GM12874 (cell line): ENCODE data around the gene AQP5.

ENCODE experiments used
- TF ChIP-seq, protein P1 (sequence below): IDR thresholded peaks from 2 replicates; pipeline ENCODE4 v1.5.1; 2011; ENCODE audit warnings: low read depth, mild to moderate bottlenecking, control low read depth, low read length, moderate library complexity; ENCODE audit not compliant: insufficient read depth

Gene AQP5

GRCh38 chr12:49925433-49926204 lies 36.1 kb upstream of the AQP5 start:
- TF ChIP-seq, protein P1, sequence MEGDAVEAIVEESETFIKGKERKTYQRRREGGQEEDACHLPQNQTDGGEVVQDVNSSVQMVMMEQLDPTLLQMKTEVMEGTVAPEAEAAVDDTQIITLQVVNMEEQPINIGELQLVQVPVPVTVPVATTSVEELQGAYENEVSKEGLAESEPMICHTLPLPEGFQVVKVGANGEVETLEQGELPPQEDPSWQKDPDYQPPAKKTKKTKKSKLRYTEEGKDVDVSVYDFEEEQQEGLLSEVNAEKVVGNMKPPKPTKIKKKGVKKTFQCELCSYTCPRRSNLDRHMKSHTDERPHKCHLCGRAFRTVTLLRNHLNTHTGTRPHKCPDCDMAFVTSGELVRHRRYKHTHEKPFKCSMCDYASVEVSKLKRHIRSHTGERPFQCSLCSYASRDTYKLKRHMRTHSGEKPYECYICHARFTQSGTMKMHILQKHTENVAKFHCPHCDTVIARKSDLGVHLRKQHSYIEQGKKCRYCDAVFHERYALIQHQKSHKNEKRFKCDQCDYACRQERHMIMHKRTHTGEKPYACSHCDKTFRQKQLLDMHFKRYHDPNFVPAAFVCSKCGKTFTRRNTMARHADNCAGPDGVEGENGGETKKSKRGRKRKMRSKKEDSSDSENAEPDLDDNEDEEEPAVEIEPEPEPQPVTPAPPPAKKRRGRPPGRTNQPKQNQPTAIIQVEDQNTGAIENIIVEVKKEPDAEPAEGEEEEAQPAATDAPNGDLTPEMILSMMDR: no peak

DNA sequence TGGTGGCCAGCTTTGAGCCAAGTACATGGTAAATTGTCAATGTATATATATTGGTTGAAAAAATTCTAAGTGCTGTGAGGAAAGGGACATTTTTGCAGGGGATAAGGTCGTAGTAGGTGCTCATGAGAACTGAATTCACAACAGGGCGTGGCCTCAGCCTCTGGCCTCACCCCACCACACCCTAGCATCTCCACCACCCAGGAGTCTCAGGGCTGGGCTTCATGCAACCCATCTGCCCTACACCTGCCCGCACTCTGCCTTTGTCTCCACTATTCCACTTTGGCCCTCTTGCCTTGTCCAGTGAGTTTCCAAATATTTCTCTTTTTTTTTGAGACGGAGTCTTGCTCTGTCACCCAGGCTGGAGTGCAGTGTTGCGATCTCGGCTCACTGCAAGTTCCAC lies 33.2 kb upstream of the AQP5 start:
- TF ChIP-seq, protein P1: no peak

DNA sequence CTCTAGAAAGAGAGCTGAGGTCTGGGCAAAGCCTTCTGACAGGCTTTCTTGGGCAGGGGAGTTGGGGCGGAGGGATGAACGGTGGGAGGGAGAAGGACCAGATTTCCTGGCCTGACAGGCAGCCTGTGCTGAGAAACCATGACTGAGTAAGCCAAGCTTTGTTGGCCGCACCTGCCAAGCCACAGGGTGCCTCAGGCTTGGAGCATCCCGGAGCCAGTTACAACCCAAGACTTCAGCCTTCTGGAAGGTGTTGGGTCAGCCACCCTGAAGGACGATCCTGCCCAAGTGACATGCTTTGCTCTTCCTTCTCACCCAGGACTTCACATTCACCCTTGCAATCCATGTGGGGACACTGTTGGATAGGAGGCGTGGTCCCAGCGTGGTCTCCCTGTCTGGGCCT lies 32.1 kb upstream of the AQP5 start:
- TF ChIP-seq, protein P1: no peak

DNA sequence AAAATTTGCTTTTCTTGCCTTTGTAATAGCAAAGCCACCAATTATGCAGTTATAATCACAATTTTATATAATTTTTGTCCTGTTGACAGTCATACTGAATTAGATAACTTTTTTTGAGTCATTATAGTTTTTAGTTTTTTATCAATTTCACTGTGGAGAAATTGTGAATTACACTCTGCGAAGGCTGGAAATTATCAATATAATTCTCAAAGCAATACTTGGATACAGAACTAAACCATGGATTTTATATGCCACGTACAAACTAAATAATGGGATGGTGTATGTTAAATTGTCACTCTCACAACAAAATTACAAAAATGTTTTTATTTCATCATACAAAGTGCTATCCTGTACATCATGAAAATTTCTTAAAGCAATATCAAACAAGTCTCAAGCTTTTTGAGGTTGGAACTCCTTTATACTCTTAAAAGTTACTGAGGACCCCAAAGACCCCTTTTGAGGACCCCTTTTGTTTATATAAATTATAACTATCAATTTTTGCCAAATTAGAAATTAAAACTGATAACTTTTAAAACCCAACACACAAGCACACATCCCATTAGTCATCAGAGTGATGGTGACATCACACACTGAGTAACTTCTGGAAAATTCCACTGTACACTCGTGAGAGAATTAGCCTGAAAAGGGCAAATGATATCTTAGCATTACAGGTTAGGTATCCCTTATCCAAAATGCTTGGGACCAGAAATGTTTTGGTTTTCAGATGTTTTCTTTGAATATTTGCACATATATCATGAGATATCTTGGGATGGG lies 31.0 kb upstream of the AQP5 start:
- TF ChIP-seq, protein P1: no peak

DNA sequence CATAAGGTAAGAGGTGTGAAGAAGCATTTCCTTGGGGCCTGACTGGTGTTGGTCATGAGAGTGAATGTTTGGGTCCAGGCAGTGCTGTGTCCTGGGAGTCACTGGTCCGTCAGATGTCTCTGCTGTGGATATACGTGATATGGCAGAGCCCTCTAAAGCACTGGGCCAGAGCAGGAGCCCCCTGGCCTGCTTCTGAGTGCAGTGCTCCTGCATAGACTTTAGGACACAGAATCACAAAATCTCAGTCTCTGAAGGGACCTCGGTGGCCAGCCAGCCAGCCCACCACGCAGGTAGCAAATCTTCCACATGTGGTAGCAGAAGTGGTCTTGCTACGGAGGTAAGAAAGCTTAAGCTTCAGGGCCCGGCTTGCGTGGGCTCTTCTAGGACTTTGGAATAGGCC lies 29.6 kb upstream of the AQP5 start:
- TF ChIP-seq, protein P1: no peak

DNA sequence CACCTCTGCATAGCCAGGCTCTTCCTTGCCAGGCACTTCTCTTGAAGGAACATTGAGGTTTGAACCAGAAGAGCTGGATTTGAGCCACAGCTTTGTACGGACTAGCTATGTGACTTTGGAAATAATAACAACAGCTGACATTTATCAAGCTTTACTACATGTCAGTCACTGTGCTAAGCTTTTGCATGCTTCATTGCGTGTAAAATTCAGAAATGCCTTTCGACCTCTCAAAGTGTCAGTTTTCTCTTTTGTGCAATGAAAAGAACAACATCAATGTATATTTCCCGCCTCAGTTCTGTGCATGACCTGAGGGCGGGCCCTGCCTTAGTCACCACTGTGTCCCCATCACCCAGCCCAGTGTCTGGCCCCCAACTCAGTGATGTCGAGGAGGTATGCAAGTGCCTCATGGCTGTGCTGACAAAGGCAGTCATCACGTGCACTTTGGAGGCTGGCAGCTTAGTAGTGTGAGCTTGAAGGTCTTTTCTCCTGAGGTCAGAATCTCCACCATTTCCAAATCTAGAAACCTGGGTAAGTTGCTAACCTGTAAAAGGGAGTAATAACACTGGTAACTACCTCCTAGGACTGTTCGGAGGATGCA lies 29.0 kb upstream of the AQP5 start:
- TF ChIP-seq, protein P1: no peak

- TF ChIP-seq, protein P1: no peak
These were observed 27.9 kb upstream of the AQP5 start for GRCh38 chr12:49933796-49934195.
